ENCODE results near the gene NTMT1.
A peak's percentile ranks its signal among the peaks of the same experiment; 100 is the strongest.

Gene NTMT1

GRCh38 chr9:129597355-129598088 lies 28.4 kb upstream of the NTMT1 start:
- DNase-seq: no peak

DNA sequence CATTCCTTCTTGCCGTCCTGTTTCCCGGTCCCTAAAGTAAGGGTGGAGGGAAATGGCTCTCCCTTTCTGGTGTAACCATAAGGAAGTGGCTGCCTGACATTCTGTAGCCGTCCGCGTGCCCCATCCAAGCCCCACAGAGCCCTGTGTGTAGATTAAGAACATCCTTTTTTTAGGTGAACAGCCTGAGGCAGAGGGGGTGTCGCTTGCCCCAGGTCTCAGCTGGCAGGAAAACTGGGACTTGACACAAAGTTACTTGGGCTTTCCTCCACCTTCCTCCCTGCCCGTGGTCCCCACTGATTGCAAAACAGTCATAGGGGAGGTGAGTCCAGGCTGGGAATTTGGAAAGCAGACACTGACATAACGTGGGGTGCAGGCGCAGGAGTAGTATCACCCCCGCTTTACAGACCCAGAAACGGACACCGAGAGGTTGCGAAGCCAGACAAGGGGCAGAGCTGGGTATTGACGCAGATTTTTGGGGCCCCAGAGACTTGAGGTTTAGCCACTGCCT lies 27.8 kb upstream of the NTMT1 start:
- DNase-seq: no peak

GRCh38 chr9:129601082-129601674 lies 24.8 kb upstream of the NTMT1 start:
- no peak for DNase-seq

- no peak for DNase-seq
These were observed 23.2 kb upstream of the NTMT1 start for GRCh38 chr9:129602598-129603415.

- no peak for DNase-seq
These were observed 21.8 kb upstream of the NTMT1 start for GRCh38 chr9:129604056-129604765.

DNA sequence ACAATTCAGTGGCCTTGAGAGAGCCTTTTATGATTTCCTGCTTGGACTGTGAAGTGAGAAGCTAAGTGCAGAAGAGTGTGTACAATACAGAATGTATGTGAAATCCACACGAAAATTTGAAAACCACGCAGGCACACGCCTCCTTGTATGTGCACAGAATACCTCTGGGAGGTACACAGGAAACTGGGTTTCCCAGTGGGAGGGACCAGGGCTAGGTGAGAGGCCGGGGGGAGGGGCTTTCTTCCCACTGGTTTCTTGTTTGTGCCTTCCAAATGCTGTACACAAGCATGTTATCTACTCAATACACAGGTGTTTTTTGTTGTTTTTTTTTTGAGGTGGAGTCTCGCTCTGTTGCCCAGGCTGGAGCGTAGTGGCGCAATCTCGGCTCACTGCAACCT lies 21.2 kb upstream of the NTMT1 start:
- no peak for DNase-seq

DNA sequence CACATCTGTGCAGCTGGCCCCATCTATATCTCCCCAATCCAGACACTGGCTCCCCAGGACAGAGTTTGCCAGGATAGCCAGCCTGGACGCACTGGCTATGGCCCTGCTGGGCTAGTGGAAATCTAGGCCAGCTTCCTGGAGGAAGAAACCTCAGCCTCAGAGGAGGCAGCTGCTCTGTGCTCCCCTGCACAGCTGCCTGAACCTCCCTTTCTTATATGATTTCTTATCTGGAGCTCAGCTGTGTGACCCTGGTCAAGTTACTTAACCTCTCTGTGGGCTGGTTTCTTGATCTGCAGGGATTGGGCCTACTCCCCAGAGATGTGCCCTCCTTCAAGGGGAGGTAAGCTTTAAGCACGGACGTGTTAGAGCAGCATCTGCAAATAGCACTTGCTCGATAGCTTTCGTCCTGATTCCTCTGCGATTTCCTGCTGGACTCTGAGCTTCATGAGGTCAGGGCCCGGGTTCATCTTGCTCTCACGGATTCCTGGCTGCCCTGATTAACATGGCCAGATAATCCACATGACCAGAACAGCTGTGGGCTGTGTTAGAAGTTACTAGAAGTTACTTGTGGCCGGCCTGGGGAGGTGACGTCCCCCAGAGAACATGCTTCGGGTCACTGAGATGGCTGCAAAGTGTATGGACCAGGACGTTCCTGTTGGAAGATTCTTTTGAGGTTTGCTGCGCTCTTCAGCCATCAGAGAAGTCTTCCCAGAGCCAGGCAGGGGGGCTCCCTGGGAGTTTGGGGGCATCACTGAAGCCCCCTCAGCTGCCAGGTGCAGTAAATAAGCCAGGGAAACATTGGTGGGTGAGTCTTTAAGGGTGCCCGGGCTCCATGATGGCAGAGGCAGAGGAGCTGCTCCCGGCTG lies 19.6 kb upstream of the NTMT1 start:
- DNase-seq: no peak

DNA sequence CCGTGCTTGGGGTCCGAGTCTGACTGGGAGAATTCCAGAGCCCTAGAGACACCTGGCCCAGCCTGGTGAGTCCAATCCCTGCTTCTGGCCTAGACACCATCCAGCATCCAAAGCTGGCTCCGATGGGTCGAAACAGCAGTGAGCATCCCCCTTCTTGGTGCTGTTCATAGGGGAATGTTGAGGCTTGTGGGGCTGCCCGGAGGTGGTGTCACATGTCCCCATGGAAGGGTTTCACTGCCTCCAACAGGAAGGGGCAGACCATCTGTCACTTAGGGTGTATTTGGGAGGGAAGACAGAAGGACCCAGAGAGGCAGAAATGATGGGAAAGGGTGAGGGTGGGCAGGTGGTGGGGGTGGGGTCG lies 19.0 kb upstream of the NTMT1 start:
- DNase-seq: no peak

DNA sequence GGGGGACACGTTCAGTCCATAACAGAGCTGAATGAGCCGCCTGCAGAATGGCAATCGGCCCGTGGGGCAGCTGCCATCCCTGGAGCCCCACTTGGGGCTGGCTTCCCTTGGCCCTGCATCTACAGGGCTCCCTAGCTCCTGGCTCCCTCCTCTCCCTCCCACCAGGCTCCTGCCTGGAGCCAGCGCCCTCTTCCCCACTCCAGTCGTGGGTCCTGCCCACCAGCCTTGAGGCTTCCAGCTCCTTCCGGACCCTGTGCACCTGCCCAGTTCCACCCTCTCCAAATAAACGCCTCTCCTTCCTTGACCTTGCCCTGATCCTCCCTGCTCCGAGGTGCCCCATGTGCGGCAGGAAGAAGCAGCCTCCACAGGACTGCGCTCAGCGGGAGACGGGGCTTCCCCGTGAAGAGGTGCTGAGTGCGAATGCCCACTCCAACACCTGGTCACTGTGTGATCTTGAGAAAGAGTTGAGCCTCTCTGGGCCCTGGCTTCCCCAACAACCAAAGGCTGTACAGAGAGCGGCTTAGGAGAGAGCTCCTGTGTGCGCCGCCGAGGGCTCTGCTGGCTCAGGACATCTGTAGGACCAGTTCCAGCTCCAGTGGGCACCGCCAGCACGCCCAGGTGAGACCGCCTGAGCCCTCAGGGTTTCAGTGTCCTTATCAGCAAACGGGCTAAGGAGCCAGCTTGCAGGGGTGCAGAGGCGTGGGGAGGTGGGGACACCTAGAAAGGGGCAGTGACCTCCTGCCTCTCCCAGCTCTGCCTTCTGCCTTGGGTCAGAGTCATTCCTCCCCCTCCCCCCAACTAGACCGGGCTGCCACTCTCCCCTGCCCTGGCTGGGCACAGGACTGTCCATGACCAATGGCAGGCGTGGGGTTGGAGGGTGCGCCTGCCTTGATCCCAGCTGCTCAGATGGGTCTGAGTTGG lies 17.1 kb upstream of the NTMT1 start:
- no peak for DNase-seq

DNA sequence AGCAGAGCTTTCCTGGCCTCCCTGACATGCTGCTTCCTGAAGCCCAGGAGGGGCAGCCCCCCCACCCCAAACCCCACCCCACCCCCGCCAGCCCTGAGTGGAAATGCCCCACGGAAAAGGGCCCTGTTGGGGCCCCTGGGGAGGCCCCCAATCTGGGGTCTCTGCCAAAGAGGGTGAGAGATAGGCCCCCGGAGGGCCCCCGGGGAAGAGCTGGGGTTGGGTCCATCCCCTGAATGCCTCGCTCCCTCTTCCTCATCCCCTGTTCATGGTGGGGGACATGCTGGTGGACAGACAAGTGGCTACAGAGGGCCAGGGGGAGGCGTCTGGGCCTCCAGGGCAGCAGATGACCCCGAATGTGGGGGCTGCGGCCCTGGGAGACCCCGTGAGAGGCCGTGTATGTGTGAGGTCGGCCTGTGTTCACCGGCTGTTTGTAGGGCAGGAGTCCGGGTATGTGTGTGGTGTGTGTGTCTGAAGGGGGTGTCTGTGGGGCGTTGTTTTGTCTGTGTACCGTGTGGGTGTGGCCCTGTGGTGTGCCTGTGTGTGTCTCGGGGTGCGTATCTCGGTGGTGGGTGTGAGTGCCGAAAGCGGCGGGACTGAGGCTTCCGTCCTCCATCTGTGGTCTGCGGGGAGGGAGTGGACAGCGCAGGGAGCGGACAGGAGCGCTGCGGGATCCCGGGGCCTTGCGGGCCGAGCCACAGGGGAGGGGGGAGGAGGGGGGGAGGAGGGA lies 16.3 kb upstream of the NTMT1 start:
- DNase-seq: no peak

DNA sequence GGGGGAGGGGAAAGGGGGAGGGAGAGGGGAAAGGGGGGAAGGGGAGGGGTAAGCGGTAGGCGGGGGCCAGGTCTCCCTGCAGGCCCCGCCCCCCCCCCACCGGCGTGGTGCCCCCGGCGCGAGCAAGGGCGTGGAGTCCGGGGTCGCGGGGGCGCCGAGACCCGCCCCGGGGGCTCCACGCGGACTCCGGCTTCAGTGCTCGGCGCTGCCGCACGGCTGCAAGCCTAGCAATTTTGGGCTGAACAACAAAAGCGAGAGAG lies 15.8 kb upstream of the NTMT1 start:
- DNase-seq: no peak

- peak; percentile 22 for DNase-seq
These were observed 15.3 kb upstream of the NTMT1 start for GRCh38 chr9:129610473-129611306.

GRCh38 chr9:129611307-129611800 lies 14.6 kb upstream of the NTMT1 start:
- DNase-seq: no peak

GRCh38 chr9:129612123-129612522 lies 13.8 kb upstream of the NTMT1 start:
- no peak for DNase-seq

DNA sequence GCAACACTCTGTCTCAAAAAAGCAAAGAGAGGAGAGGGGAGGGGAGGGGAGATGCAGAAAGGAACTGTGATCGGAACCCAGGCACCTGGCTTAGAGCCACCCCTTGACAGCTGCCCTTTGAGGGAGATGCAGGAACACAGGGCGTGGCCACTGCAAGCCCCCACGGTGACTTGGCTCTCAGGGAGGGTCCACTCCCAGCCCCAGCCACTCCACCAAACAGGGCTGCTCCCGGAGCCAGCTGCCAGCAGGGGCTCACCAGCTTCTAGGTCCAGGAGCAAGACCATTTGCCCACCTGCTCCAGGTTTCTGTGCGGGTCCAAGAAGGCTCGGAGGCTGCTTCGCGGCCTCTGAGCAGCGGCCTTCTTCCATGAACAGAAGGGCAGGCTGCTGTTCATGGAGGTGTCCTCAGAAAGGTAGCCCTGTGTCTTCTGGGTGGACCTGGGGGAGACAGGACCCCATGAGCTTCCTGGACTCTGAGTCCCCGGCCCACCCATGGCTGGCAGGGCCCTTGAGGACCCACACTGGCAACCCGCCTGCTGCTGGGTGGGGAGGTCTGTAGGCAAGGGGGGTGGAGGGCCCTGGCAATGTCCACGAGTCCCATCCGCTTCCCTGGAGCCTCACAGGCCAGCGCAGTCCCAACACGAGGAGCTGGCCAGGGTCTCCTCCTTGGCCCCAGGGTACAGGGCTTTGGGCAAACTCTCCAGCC lies 13.0 kb upstream of the NTMT1 start:
- DNase-seq: no peak

DNA sequence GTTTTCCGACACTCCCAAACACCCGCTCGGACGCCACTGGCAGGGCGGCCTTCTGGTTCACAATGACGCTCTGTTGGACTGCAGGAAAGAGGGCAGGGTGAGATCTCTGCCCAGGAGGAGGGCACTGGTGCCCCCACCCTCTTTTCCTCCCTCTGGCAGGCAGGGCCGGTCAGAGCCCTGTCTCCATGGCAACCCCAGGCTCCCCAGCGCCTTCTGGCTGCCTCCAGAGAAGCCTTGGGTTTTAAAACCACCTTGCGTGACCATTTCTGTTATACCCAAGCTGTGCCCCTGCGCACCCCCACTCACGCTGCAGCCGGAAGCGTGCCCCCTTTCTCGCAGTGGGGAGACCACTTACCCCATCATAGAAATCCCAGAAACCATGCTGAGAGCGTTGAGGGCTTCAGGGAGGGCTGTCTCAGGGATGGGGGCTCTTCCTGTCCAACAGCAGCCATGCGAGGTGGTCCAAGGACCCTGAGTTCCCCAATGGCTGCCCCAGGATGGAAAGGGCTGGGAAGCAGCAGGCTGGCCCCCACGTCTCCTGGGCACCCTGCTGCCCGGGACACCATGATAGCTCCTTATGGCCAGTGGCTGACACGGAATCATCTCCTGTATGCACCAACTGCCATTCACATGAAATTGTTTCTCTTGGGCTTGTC lies 12.3 kb upstream of the NTMT1 start:
- DNase-seq: no peak

- no peak for DNase-seq
These were observed 11.0 kb upstream of the NTMT1 start for GRCh38 chr9:129614932-129615331.
